MM.1S (cell line): ENCODE data around the gene FN3K.

Experiments used
- CTCF ChIP-seq: fragments of 300-600 bp; sonication (generic); IDR thresholded peaks from 2 replicates; pipeline ENCODE4 v1.5.1; 2016; ENCODE audit warnings: antibody characterized with exemption, low read length, mixed read lengths
- EZH2 ChIP-seq: fragments of 300-600 bp; sonication (generic); optimal IDR thresholded peaks from 2 replicates; pipeline ENCODE3; 2017; ENCODE audit warnings: low read depth, mild to moderate bottlenecking, antibody characterized with exemption, low read length, mixed read lengths
- EZH2phosphoT487 ChIP-seq: fragments of 300-600 bp; sonication (generic); IDR thresholded peaks from 2 replicates; pipeline ENCODE4 v1.6.1; 2018; ENCODE audit warnings: antibody characterized with exemption, low read length

GRCh38 chr17:82686366-82687324 lies 48.8 kb upstream of the FN3K start:
- TF ChIP-seq CTCF (no peak), EZH2 (no peak), EZH2phosphoT487 (no peak)
